NCI-H526 treated with DMSO at 0.1 percent for 48 hours (cell line): Measurements from ENCODE around the gene SEPTIN5.
"Not testable (repeated sequence)": the region's sequence is repeated elsewhere in the genome, so short reads cannot be mapped to it uniquely, and the experiment has no call there.

Experiments
- DNase-seq: peaks from one replicate; lab custom pipeline; 2025; lab: John Stamatoyannopoulos, UW

SEPTIN5 gene

DNA sequence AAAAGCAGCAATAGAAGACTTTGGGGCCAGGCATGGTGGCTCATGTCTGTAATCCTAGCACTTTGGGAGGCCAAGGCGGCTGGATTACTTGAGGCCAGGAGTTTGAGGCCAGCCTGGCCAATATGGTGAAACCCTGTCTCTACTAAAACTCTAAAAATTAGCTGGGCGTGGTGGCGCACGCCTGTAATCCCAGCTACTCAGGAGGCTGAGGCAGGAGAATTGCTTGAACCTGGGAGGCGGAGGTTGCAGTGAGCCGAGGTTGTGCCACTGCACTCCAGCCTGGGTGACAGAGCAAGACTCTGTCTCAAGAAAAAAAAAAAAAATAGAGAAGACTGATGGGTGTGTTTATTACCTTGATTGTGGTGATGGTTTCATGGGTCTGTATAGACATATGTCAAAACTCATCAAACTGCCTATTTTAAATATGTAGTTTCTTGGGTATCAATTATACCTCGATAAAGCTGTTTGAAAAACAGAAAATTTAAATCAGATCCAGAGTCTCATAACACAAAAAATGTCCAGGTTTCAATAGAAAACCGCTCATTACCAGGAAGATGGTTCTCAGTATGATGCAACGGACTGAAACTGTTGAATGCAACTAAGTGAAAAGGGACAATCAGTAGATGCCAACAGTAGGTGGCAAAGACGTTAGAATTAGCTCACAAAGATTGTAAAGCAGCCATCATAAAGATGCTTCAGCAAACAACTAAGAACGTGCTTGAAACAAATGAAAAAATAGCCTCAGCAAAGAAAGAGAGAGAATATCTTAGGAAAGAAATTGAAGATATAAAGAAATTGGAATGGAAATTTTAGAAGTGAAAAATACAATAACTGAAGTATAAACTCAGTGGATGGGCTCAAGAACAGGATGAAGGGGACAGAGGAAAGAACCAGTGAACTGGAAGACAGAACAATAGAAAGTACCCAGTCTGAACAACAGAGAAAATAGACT lies 33.1 kb upstream of the SEPTIN5 start:
- no peak for DNase-seq

DNA sequence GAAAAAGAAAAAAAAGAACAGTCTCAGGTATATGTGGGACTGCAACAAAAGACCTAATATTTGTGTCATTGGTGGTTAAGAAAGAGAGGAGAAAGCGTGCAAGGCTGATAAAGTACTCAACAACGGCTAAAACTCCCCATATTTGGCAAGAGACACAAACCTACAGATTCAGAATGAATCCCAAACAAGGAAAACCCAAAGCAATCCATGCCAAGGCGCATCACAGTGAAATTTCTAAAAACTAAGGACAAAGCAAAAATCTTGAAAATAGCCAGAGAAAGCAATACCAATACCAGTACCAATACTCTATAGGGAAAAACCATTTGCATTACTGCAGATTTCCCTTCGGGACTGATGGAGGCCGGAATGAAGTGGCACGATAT lies 32.4 kb upstream of the SEPTIN5 start:
- DNase-seq: no peak

DNA sequence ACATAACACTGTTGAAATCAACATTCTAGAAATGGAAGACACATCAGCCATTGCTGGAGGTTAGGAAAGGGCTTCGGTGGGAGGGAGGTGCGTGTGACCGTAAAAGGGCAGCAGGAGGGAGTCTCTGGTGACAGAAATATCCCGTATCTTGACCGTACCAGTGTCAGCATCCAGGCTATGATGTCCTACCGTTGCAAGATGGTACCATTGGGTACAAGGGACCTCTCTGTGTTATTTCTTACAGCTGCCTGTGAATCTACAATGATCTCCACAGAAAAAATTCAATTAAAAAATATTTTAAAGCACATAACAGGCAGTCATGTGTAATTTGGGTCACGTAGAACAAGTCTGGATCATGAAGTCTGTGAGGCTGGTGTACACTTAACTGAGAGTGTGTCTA lies 27.4 kb upstream of the SEPTIN5 start:
- no peak for DNase-seq

DNA sequence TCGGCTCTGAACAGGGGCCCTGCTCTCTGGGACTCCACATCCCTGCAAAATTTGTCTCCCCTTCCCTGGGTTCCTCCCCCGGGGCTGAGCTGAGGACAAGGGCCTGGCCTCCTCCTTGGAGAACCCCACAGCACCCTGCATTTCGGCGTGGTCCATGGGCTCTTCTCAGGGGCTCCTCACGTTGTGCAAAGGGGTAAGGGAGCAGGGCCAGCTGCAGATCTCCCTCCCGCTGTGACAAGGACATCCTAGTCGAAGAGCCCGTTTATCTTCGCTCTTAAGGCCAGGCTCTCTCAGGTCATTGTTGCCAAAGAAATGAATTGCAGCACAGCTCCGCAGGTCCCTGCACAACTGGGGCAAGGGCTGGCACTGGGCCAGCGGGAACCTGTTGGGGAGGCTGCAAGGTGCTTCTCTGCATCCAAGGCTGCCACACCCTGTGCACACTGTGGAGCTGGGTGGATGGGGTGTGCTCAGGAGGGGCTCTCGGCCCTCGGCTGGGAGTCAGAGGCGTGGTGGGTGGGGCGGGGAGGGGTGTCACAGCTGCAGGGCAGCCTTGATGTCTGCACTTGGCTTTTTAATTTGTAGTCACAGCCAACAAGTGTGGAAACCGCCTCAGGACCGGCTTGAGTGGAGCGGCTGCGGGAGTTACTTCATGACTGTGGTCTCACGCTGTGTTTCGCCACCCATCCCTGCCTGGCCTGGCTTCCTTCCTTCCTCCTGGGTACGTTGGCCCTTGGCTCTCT lies 26.6 kb upstream of the SEPTIN5 start:
- DNase-seq: no peak

DNA sequence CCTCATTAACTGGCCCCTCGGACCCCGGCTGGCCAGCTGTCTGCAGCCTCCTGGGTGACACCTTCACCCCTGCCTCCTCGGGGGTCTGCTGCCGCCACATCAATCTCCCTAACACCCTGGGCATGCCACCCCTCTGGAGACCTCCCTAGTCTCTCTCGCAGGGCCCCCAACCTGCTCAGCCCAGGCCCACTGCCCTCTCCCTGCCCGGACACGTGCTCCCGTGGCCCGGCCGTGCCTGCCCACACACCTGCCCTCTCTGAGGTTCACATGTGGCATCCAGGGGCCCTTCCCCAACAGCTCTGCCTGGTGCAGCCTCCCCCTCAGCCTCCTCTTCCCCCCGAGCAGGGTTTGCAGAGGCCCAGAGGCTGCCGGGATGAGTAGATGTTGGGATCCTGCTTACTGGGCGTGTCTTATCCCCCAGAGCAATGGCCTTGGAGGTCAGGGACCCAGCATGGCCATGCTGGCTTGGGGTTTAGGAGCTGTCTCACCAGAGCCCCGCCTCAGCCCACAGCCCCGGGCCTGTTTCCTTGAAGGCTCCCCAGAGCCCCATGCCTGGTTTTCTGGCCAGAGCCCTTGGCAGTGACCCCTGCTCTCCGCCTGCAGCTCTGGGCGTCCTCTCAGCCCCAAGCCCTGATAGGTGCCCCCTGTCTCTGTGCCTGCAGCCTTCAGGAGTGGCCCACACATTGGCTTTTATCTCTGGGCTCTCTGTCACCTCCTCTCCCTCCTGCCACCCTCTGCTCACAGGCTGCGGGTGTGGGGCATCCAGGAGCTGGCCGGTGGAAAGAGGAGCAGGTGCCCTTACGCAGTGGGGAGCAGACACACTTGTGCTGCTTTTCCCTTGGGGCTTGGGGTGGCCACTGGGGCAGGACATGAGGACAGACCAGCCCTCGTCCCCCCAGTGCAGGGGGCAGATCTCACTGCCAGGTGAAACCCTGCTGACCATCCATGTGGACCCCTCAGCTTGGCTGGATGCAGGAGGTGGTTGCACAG lies 25.7 kb upstream of the SEPTIN5 start:
- no peak for DNase-seq

DNA sequence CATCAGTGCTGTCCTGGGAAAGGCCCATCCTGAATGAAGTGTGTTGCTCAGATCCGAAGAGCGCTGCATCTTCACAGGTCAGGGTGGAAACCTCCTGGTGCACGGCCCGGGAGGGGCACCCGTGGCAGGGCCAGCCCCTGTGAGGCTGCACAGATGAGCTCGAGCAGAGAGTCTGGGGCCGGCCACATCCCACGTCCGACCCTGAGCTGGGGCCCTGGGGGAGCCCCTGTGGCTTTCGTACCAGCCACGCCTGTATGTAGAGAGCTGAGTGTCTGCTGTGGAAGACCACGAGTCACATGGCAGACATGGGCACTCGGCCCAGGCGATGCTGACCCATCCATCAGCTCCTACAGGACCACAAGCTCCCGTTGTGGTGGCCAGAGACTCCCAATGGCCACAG lies 24.9 kb upstream of the SEPTIN5 start:
- DNase-seq: no peak

DNA sequence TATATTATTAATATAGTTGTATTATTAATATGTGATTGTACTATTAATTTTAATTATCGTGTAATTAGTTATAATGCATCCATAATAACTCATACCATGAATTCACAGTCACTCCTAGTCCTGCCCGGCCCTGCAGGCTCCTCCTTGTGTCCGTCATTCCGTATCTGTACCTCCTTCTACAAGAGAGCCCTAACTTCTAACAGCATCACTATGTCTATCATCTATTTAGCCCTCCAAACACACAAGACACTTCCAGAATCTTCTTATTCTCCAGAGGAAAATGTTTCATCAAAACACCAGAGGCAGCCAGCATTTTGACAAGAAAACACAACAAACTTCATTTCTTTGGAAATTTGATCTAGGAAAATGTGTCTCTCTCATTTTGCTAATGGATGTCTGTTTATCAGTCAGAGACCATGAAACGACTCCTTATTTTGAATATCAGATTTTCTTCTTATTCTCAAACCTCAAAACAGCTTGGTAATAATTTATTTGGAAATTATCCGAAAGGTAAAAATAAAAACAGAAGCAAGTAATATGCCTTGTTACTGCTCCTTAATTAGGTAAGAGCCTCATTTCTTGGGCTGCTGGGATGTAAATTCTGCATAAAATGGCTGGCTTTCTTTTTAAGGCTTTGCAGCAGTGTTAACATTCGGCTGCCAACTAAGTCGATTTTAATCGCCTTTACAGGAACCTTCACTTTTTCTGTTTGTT lies 23.1 kb upstream of the SEPTIN5 start:
- DNase-seq: no peak

DNA sequence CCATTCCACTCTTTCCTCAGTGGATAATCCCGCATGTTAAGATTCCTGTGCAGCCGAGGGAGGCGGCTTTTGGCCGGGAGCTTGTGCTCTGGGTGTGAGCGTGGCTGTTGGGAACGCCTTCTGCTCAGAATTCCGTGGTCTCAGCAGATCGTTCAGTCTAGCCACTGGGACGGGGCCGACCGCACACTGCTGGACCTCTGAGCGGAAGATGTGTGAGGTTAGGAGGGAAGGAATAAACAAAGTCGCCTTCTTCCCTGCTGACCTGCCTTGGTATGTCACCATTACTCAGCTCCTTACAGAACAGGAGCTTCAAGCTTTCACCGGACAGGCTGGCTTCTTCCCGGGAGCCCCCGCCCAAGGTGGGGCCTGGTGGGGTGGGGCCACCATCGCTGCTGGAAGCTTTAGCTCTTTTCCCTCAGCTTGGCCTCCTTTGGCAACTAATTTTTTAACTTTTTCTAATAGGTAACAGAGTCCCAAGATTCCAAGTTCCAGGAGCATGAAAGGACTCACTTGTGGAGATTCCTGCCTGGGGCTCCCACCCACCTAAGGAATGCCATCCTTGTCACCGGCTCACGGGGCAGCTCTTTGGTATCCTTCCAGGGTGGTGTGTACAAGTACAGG lies 22.5 kb upstream of the SEPTIN5 start:
- no peak for DNase-seq

DNA sequence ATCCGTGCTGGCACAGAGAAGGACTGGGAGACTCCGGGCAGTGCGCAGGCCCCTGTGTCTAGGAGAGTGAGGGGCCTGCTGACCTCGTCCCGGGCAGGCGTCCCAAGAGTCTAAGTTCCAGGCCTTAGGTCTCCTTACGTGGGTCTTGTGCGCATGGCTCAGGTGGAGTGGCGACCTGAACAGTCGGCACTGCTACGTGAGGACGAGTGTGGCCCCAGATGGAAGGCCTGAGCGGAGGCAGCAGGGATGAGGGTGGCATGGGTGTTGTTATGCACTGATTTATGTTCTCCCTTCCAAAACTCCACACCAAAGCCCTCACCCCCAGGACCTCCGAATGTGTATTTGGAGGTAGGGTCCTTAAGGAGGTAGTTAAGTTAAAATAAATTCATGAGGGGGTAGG lies 20.7 kb upstream of the SEPTIN5 start:
- no peak for DNase-seq

DNA sequence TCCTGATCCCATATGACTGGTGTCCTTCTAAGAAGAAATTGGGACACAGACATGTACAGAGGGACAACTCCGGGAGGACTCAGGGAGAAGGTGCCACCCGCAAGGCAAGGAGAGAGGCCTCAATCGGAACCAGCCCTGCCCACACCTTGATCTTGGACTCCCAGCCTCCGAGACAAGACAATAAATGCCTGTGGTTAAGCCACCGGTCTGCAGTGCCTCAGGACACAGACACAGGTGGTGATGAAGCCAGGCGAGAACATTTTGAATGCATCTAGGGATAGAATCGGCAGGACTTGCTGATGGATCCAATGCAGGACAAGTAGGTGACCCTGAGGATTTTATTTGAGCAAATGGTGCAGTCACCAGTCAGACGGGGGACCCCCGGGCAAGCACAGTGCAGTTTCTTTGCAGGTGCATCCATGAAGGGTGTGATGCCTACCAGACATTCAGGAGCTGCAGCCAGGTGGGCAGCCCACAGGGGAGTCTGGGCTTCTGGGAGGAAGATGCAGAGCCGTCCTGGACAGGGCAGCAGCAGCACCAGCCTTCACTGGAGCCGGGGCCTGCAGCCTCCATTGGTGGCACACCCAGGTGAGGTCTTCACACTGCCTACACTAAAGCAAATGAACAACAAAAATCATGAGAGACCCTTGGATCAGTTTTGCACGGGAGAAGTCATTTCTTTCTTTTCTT lies 20.2 kb upstream of the SEPTIN5 start:
- DNase-seq: no peak

DNA sequence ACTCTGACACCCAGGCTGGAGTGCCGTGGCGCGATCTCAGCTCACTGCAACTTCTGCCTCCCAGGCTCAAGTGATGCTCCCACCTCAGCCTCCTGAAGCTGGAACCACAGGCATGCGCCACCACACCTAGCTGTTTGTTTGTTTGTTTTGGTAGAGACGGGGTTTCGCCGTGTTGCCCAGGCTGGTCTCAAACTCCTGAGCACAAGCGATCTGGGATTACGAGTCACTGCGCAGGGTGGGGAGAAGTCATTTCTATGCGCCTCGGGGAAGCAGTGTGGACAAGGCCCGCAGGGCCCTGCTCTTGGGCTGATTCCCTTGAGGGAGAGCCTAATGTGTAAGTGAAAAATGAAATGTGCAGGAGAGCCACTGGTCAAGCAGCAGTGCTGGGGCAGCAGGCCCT lies 19.6 kb upstream of the SEPTIN5 start:
- no peak for DNase-seq

DNA sequence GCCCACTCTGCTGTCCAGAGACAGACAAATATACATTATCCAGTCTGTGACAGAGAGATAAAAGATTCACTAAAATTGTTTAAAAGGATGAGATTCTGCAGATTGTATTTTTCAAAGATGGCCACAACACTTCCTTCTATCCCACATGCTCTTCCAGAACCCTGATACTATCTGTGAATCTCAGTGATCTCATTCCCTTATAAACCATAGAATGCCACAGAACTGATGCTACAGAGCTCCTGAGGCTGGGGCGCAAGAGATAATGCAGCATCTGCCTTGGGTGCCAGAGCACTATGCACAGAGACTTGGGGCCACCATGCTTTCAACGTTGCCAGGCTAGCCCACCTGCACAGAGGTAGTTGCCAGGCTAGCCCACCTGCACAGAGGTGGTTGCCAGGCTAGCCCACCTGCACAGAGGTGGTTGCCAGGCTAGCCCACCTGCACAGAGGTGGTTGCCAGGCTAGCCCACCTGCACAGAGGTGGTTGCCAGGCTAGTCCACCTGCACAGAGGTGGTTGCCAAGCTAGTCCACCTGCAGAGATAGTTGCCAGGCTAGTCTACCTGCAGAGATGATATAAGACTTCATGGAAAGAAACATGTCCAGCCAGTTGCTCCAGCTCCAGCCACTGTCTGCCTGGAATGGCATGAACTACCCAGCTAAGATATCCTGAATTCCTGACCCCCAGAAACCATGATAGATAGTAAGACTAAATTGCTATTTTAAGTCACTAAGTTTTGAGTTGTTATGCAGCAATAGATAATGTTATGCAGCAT lies 17.6 kb upstream of the SEPTIN5 start:
- no peak for DNase-seq

DNA sequence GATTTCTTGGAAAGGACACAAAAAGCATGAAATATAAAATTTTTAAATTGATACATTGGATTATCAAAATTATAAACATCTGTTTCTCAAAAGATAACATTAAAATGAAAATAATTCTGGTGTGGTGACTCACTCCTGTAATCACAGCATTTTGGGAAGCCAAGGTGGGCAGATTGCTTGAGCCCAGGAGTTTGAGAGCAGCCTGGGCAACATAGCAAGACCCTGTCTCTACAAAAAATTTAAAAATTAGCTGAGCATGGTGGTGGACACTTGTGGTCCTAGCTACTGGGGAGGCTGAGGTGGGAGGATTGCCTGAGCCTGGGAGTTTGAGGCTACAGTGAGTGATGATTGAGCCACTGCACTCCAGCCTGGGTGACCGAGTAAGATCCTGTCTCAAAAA lies 16.4 kb upstream of the SEPTIN5 start:
- not testable (repeated sequence) for DNase-seq

DNA sequence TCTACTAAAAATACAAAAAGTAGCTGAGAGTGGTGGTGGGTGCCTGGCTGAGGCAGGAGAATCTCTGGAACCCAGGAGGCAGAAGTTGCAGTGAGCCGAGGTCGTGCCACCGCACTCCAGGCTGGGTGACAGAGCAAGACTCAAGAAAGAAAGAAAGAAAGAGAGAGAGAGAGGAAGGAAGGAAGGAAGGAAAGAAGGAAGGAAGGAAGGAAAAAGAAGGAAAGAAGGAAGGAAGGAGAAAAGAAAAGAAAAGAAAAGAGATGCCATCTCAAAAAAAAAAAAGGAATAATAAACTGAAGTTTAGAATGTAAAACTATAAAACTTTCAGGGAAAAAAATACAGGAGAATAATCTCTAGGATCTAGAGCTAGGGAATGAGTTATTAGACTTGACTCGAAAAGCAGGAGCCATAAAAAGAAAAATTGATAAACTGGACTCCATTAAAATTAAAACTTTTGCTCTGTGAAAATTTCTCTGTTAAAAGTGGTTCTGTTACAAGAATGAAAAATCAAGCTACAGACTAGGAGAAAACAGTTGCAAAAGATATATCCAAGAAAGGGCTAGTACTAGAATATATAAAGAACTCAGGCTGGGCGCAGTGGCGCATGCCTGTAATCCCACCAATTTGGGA lies 13.4 kb upstream of the SEPTIN5 start:
- DNase-seq: no peak

DNA sequence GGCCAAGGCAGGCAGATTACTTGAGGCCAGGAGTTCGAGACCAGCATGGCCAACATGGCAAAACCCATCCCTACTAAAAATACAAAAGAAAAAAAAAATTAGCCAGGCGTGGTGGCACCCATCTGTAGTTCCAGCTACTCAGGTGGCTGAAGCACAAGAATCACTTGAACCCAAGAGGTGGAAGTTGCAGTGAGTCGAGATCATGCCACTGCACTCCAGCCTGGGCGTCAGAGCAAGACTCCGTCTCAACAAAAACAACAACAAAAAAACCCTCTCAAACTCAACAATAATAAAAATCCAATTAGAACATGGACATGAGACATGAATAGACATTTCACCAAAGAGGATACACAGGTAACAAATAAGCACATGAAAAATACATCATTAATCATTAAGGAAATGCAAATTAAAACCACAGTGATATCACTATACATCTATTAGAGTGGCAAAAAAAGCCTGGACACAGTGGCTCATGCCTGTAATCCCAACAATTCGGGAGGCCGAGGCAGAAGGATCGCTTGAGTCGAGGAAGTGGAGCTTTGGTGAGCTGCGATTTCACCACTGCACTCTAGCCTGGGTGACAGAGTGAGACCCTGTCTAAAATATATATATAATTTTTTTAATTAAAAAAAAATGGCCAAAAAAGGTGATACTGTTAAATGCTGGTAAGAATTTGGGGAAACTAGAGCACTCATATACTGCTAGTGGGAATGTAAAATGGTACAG lies 12.7 kb upstream of the SEPTIN5 start:
- DNase-seq: no peak

DNA sequence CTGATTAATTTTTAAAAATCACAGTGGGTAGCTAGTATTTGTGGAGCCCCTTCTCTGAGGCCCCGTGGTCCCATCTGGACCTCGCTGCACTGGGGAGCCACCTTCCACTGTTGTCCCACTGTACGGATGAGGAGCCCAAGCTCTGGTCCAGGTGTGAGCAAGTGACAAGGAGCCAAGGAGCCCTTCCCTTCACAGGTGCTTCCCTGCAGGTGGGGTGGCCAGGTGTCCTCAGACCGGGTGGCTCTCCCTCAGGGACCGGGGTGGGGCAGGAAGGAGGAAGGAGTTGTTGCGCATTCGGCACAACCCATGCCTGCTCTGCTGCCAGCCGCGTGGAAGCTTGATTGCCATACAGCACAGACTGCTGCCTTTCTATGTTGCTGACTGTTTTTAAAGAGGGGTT lies 10.4 kb upstream of the SEPTIN5 start:
- no peak for DNase-seq

DNA sequence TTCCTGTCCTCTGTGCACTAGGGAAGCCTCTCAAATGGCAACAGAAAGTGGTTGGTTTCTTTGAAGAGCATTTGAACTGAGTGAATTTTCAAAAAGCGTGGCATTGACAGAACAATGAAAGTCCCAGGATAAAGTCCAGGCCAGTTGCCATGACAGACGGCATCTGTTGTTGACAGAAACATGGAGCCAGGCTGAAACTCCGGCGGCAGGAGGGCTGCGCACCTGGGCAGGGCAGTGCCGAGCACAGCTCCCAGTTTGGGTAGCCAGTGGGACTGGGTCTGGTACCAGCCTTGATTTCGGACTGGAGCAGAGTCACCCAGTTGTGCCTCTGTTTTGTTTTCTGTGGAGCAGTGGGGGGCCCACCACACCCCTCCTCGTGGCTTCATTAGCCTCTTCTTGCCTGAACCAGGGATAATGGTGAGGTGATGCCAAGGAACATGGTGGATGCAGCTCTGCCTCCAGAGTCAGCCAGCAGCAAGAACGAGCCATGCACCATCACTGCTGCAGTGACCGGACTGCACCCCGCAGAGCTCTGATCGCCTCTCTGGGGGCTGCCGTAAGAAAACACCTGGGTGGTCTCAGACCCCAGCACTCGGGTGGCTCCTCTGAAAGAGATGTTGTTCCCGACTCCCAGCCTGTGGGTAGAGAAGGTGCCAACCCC lies 9.8 kb upstream of the SEPTIN5 start:
- no peak for DNase-seq
